22Rv1 (cell line): ENCODE data around the gene RAB7B.

ENCODE experiments used
- H3K27ac ChIP-seq: fragments of 450-650 bp; 2 replicates; pipeline ENCODE4 v1.5.1; 2017
- ZFX ChIP-seq: fragments of 450-650 bp; IDR thresholded peaks from 2 replicates; pipeline ENCODE4 v1.6.1; 2017; ENCODE audit warnings: antibody characterized with exemption, borderline replicate concordance
- TF ChIP-seq, protein P1 (sequence below): fragments of 450-650 bp; IDR thresholded peaks from 2 replicates; pipeline ENCODE4 v1.5.1; 2017; ENCODE audit warnings: mild to moderate bottlenecking

RAB7B gene

DNA sequence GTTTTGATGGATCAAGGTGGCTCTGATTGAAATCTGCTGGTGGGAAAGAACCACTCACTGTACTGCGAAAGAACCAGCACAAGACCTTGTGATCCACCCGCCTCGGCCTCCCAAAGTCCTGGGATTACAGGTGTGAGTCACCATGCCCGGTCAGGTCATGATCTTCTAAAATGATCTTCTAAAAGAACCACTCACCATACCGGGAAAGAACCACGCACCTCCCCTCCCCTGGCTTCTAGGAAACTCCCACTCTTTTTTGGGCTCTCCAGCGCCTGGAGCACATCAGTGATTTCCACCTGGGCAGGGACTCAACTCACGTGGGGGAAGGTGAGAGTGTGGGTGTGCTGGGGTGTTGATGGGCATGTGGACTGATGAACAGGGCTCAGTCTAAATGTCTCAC is 7.9 kb upstream of the RAB7B start:
- no peak for TF ChIP-seq ZFX
- TF ChIP-seq, protein P1, sequence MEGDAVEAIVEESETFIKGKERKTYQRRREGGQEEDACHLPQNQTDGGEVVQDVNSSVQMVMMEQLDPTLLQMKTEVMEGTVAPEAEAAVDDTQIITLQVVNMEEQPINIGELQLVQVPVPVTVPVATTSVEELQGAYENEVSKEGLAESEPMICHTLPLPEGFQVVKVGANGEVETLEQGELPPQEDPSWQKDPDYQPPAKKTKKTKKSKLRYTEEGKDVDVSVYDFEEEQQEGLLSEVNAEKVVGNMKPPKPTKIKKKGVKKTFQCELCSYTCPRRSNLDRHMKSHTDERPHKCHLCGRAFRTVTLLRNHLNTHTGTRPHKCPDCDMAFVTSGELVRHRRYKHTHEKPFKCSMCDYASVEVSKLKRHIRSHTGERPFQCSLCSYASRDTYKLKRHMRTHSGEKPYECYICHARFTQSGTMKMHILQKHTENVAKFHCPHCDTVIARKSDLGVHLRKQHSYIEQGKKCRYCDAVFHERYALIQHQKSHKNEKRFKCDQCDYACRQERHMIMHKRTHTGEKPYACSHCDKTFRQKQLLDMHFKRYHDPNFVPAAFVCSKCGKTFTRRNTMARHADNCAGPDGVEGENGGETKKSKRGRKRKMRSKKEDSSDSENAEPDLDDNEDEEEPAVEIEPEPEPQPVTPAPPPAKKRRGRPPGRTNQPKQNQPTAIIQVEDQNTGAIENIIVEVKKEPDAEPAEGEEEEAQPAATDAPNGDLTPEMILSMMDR: no peak
- H3K27ac ChIP-seq: no peak overlapping the region

DNA sequence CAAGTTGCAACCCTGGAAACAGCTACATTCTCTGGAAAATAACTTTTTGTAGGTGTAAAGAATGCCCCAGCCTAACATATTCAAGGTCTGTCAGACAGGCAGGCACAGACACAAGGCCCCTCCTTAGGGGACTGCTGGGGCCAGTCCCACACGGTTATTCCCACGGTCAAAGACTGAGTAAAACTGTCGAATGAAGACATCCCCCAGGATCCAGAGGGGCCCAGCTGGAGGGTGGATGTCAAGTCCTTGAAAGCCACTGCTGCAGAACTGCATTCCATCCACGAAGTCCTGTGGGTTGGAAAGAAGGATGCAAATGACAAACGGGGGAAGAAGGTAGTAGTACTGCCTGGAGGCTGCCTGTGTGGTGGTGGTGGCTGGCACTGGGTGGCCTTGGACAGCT is 6.9 kb upstream of the RAB7B start:
- H3K27ac ChIP-seq: no peak overlapping the region
- TF ChIP-seq, protein P1: no peak
- no peak for TF ChIP-seq ZFX

DNA sequence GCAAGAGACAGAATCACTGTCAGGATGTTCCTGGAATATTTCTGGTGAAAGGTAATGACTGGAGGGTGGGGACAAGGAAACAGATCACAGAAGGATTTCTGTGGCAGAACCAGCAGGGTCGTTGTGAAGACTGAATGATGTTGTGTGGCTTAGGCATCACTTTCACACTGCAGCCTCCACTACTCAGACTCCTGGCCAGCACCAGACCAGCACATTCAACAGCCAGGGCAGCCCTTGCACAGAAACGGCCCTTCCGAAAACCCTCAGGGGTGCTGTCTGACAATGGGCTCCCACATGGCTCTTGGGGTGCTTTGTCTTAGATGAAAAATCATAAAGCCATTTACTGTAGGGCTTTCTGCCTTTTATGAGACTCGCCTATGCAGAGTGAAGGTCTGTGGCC is 3.8 kb upstream of the RAB7B start:
- no peak overlapping the region for H3K27ac ChIP-seq
- no peak for TF ChIP-seq ZFX
- TF ChIP-seq, protein P1: no peak

DNA sequence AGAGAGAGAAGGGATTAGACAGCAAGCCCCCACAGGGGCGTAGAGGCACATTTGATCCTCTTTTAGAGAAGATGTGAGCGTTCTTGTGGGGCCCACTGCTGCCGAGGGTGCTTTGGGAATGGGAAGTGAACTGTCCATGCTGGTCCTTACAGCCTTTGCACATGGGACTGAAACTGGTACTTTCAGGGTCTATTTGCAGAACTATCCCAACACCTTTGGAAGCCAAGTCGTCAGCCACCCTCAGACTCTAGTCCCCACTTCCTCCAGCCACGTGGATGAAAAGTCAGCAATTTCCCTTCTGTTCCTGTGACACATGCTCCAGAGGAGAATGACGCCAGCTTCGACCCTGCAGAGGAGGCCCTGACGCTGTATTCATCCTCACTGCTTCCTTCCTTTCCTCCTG is 2.6 kb upstream of the RAB7B start:
- TF ChIP-seq ZFX: no peak
- TF ChIP-seq, protein P1: no peak
- no peak overlapping the region for H3K27ac ChIP-seq

DNA sequence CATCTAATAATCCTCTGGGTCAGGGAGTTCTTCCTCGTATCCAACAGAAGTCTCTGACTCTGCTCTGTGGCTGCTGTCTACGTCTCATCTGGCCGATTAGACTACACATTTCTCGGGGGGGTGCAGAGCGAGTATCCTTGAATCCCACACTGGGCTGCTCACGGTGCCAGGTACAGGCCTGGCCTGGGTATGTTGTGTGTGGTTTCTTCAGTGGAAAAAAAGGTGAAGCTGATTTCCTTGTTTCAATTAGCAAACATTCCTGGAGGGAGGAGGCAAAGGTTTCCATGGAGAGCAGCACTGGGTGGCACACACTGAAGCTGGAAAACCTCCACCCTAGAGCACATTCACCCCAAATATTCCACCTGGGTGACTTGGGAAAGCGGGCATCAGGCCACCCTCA is 2.0 kb upstream of the RAB7B start:
- TF ChIP-seq ZFX: no peak
- TF ChIP-seq, protein P1: no peak
- no peak overlapping the region for H3K27ac ChIP-seq

DNA sequence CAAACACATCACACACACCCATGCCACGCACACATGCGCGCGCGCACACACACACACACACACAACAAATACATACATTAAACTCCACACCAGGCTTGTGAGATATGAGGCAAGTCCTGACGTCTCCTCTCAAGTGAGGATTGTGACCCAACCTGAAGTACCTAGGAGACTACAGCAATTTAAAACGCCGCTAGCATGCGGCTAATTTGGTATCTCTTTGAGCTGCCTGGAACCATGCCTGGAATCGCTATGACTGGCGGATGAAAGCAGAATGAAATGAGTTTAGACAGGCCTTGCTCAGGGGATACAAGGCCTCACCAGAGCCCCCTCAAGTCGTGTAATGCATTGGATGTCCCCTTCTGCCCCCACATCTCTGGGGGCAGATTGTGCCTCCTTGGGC is 1.6 kb upstream of the RAB7B start:
- H3K27ac ChIP-seq: no peak overlapping the region
- TF ChIP-seq, protein P1: no peak
- no peak for TF ChIP-seq ZFX

DNA sequence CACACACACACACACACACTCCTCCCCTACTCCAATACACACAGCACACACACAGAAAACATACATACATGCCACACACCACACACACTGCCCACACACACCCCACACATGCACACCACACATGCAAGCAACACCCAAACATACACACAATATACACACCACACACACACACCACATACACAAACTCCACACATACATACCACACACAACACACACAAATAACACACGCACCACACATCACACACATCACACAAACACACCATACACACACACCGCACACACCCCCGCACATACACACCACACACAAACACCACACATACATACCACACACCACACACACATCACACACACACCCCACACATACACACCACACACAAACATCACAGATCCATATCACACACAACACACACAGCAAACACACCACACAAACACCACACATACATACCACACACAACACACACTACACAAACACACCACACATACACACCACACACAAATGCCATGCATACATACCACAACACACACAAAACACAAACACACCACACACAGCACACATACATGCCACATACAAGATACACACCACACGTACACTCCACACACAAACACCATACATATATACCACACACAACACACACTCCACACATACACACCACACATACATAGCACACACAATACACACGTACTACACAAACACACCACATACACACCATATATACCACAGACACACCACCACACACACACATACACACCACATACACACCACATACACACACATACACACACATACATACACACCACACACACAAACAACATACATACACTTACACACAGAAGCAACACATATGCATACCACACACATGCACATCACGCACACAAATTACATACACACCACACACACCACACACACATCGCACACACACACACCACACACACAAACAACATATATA is 932 bp upstream of the RAB7B start:
- no peak for TF ChIP-seq ZFX
- TF ChIP-seq, protein P1: no peak
- no peak overlapping the region for H3K27ac ChIP-seq
